OCI-LY1 (cell line): Measurements from ENCODE around the gene AMDHD2.
"Not testable (repeated sequence)": the region's sequence is repeated elsewhere in the genome, so short reads cannot be mapped to it uniquely, and the experiment has no call there.

Experiments
- CTCF ChIP-seq: fragments of 200-600 bp; sonication (generic), shearing (Covaris generic); IDR thresholded peaks from 2 replicates; pipeline ENCODE4 v1.5.1; 2017; ENCODE audit warnings: mild to moderate bottlenecking, antibody characterized with exemption, low read length, moderate library complexity, mixed read lengths
- EZH2 ChIP-seq: fragments of 200-600 bp; sonication (generic), shearing (Covaris generic); IDR thresholded peaks from 2 replicates; pipeline ENCODE4 v1.8.0; 2017; ENCODE audit warnings: borderline replicate concordance, mixed run types, mild to moderate bottlenecking, antibody characterized with exemption, low read length, moderate library complexity, mixed read lengths

GRCh38 chr16:2540912-2541311 is 20.7 kb downstream of the AMDHD2 start:
- not testable (repeated sequence) for TF ChIP-seq CTCF, EZH2
